PC-3 (cell line): ENCODE measurements around the gene NEK11. TPM values are rescaled to one million over a fixed set of nuclear protein-coding genes. Genes with fewer than 3 reads are reported as not detected.

Experiments used
- ATAC-seq: fragments of 200-7000 bp; cut with Tn5 transposase; 2 replicates; pipeline ENCODE4 v1.9.1; 2020; ENCODE audit warnings: mild to moderate bottlenecking, moderate library complexity
- BruUV-seq: library from RNA; stranded (reverse); fragments of 400-500 nt; replicated peaks from 2 replicates; lab custom pipeline; 2021; lab: Mats Ljungman, UMichigan
- CTCF ChIA-PET: fragments of 300-600 bp; sonication (Branson Sonifier 250); formaldehyde crosslinking; loops from one replicate; lab custom pipeline; 2022; ENCODE audit warnings: antibody characterized with exemption; lab: Charles Lee
- POLR2A ChIA-PET: fragments of 300-600 bp; sonication (Branson Sonifier 250); formaldehyde crosslinking; loops from one replicate; lab custom pipeline; 2022; ENCODE audit warnings: antibody characterized with exemption; ENCODE audit not compliant: unreplicated experiment; lab: Charles Lee
- DNase-seq: peaks from one replicate; pipeline ENCODE4 v3.0.0-alpha.2; 2015
- H2AFZ ChIP-seq: fragments of 300-600 bp; sonication (generic); 2 replicates; pipeline ENCODE4 v1.6.0; 2016; ENCODE audit warnings: antibody characterized with exemption, low read length
- H3F3A ChIP-seq: fragments of 300-600 bp; sonication (generic); one replicate; pipeline ENCODE4 v1.6.0; 2017; ENCODE audit warnings: antibody characterized with exemption, low read length, control low read depth, mild to moderate bottlenecking; ENCODE audit not compliant: unreplicated experiment
- H3K27ac ChIP-seq: fragments of 300-600 bp; sonication (generic); 2 replicates; pipeline ENCODE4 v1.5.1; 2016; ENCODE audit warnings: mild to moderate bottlenecking, low read length
- H3K27me3 ChIP-seq: fragments of 300-600 bp; sonication (generic); 2 replicates; pipeline ENCODE4 v1.6.1; 2016; ENCODE audit warnings: low read length, mixed read lengths
- H3K36me3 ChIP-seq: fragments of 300-600 bp; sonication (generic); 2 replicates; pipeline ENCODE4 v1.6.1; 2016; ENCODE audit warnings: low read depth, mixed run types, low read length, mixed read lengths
- H3K4me1 ChIP-seq: fragments of 300-600 bp; sonication (generic); 2 replicates; pipeline ENCODE4 v1.5.1; 2016; ENCODE audit warnings: low read length; ENCODE audit not compliant: insufficient read depth
- H3K4me2 ChIP-seq: fragments of 300-600 bp; sonication (generic); 2 replicates; pipeline ENCODE4 v1.6.0; 2016; ENCODE audit warnings: low read length
- H3K4me3 ChIP-seq: fragments of 300-600 bp; sonication (generic); 2 replicates; pipeline ENCODE4 v1.5.1; 2016; ENCODE audit warnings: mild to moderate bottlenecking, low read length, mixed read lengths
- H3K79me2 ChIP-seq: fragments of 300-600 bp; sonication (generic); 2 replicates; pipeline ENCODE4 v1.6.1; 2017; ENCODE audit warnings: low read length, mixed read lengths
- H3K9ac ChIP-seq: fragments of 300-600 bp; sonication (generic); 2 replicates; pipeline ENCODE4 v1.6.0; 2016; ENCODE audit warnings: mild to moderate bottlenecking, low read length
- H3K9me2 ChIP-seq: fragments of 300-600 bp; sonication (generic); replicated peaks from 2 replicates; pipeline ENCODE4 v1.6.1; 2016; ENCODE audit warnings: mixed run types, low read length, mixed read lengths
- H3K9me3 ChIP-seq: fragments of 300-600 bp; sonication (generic); 2 replicates; pipeline ENCODE4 v1.6.1; 2016; ENCODE audit warnings: low read length, mixed read lengths
- H4K20me1 ChIP-seq: fragments of 300-600 bp; sonication (generic); 2 replicates; pipeline ENCODE4 v1.6.1; 2016; ENCODE audit warnings: low read length, mixed read lengths
- EZH2 ChIP-seq: fragments of 300-600 bp; sonication (generic); IDR thresholded peaks from one replicate; pipeline ENCODE4 v1.6.1; 2017; ENCODE audit warnings: antibody characterized with exemption, mild to moderate bottlenecking, low read length; ENCODE audit not compliant: unreplicated experiment
- EZH2phosphoT487 ChIP-seq: fragments of 300-600 bp; sonication (generic); IDR thresholded peaks from 2 replicates; pipeline ENCODE4 v1.6.1; 2018; ENCODE audit warnings: mild to moderate bottlenecking, antibody characterized with exemption, low read length, borderline replicate concordance
- intact Hi-C: fragments of 100-400 bp; cut with micrococcal nuclease; formaldehyde crosslinking; loops from 2 replicates; pipeline ENCODE4 v1.9.0; 2023
- total RNA-seq: library from RNA; depleted of rRNA; stranded (reverse); fragments of >200 nt; gene quantifications from 2 replicates; pipeline ENCODE4 v1.2.3, GENCODE V29; 2014
- TF ChIP-seq, protein P1 (sequence below): fragments of 300-600 bp; sonication (generic); conservative IDR thresholded peaks from 2 replicates; pipeline ENCODE4 v1.5.1; 2017; ENCODE audit warnings: antibody characterized with exemption, low read depth, mild to moderate bottlenecking, low read length

Gene NEK11
- total RNA-seq, 1 experiment from 2014 or later, result 3.1 TPM

DNA sequence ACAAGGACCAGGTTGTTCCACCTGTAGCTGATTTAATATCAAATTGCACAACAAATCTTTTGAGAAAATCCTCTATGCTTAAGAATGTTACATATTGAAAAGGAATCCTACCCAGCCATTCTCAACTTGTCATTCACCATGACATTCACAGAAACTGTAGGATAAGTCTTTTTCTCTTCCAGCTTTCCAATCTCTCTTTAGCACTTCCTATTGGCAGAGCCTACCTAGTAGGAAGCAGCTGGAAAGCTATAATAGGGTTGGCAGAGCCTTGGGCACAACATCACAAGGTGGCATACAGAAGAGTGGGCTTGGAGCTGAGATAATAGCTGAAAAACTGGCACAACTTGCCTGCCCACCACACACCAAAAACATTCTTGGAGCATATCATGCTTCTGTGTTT is 287.6 kb downstream of the NEK11 start:
- H4K20me1 ChIP-seq, result no peaks in the 10 kb centered on the region
- ATAC-seq (no peak), DNase-seq (no peak)
- H3K27me3 ChIP-seq, result no peaks in the 10 kb centered on the region
- H3K4me2 ChIP-seq, result no peak overlapping the region
- H3K27ac ChIP-seq, result no peak overlapping the region
- no peak overlapping the region for H3K9ac ChIP-seq
- no peak for TF ChIP-seq EZH2phosphoT487
- no peak for TF ChIP-seq EZH2
- POLR2A ChIA-PET, result no interaction called here
- H3K36me3 ChIP-seq, result no peaks in the 10 kb centered on the region
- CTCF ChIA-PET, result no interaction called here
- no peaks in the 10 kb centered on the region for H3K9me2 ChIP-seq
- intact Hi-C loops, result no loop called here
- no peak overlapping the region for H2AFZ ChIP-seq
- no peaks in the 10 kb centered on the region for H3K4me1 ChIP-seq
- H3K79me2 ChIP-seq, result no peaks in the 10 kb centered on the region
- no peak overlapping the region for H3K4me3 ChIP-seq
- no TSS peak for BruUV-seq
- H3K9me3 ChIP-seq, result no peaks in the 10 kb centered on the region
- no peaks in the 10 kb centered on the region for H3F3A ChIP-seq

DNA sequence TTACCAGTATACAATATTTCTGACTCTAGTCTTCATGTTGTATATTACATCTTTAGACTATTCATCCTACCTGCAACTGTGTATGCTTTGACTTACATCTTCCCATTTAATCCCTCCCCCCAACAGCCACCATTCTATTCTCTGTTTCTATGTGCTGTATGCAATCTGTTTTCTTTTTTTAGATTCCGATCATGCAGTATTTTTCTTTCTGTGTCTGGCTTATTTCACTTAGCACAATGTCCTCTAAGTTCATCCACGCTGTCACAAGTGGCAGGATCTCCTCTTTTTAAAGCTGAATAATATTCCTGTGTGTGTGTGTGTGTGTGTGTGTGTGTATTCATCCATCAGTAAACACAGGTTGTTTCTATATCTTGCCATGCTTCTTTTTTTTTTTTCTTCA is 288.5 kb downstream of the NEK11 start:
- Histone ChIP-seq H3K4me1 (no peaks in the 10 kb centered on the region), H3K4me3 (no peak overlapping the region), H3K27me3 (no peaks in the 10 kb centered on the region), H3F3A (no peaks in the 10 kb centered on the region), H3K27ac (no peak overlapping the region), H4K20me1 (no peaks in the 10 kb centered on the region), H3K9ac (no peak overlapping the region), H3K9me2 (no peaks in the 10 kb centered on the region), H3K36me3 (no peaks in the 10 kb centered on the region), H3K4me2 (no peak overlapping the region), H2AFZ (no peak overlapping the region), H3K79me2 (no peaks in the 10 kb centered on the region), H3K9me3 (no peaks in the 10 kb centered on the region)
- TF ChIP-seq, protein P1, sequence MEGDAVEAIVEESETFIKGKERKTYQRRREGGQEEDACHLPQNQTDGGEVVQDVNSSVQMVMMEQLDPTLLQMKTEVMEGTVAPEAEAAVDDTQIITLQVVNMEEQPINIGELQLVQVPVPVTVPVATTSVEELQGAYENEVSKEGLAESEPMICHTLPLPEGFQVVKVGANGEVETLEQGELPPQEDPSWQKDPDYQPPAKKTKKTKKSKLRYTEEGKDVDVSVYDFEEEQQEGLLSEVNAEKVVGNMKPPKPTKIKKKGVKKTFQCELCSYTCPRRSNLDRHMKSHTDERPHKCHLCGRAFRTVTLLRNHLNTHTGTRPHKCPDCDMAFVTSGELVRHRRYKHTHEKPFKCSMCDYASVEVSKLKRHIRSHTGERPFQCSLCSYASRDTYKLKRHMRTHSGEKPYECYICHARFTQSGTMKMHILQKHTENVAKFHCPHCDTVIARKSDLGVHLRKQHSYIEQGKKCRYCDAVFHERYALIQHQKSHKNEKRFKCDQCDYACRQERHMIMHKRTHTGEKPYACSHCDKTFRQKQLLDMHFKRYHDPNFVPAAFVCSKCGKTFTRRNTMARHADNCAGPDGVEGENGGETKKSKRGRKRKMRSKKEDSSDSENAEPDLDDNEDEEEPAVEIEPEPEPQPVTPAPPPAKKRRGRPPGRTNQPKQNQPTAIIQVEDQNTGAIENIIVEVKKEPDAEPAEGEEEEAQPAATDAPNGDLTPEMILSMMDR, result no peak
- TF ChIP-seq EZH2 (no peak), EZH2phosphoT487 (no peak)
- ChIA-PET CTCF (no interaction called here), POLR2A (no interaction called here)
- no peak for ATAC-seq
- no peak for DNase-seq
- intact Hi-C loops, result no loop called here
- no TSS peak for BruUV-seq

DNA sequence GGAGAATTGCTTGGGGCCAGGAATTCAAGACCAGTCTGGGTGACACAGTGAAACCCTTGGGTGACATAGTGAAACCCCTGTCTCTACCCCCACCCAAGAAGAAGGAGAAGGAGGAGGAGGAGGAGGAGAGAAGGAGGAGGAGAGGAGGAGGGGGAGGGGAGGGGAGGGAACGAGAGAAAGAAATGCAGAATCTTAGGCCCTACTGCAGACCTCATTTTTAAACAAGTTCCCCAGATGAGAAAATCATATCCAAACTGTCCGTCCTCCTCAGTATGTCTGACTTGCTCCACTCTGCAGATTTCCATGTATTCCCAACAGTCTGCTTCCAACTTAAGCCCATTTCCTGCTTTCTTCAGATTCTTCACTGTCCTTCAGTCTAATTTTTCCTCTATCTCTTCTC is 291.0 kb downstream of the NEK11 start:
- Histone ChIP-seq H3K27ac (no peak overlapping the region), H3K4me1 (no peaks in the 10 kb centered on the region), H3K79me2 (no peaks in the 10 kb centered on the region), H3K36me3 (no peaks in the 10 kb centered on the region), H3K9me2 (no peaks in the 10 kb centered on the region), H2AFZ (no peak overlapping the region), H3K9ac (no peak overlapping the region), H4K20me1 (no peaks in the 10 kb centered on the region), H3K4me2 (no peak overlapping the region), H3K27me3 (no peaks in the 10 kb centered on the region), H3F3A (no peaks in the 10 kb centered on the region), H3K9me3 (no peaks in the 10 kb centered on the region), H3K4me3 (no peak overlapping the region)
- ATAC-seq (no peak), DNase-seq (no peak)
- ChIA-PET CTCF (no interaction called here), POLR2A (no interaction called here)
- BruUV-seq, result no TSS peak
- intact Hi-C loops, result no loop called here
- TF ChIP-seq EZH2phosphoT487 (no peak), EZH2 (no peak)
- TF ChIP-seq, protein P1, result no peak
